ENCODE results near the gene CDC42EP4. TPM values are rescaled to one million over a fixed set of nuclear protein-coding genes. Genes with fewer than 3 reads are reported as not detected.

The CDC42EP4 gene
- total RNA-seq, 1 donor: 41.8 TPM

- peak overlapping the region; percentile 50 for H3K4me3 ChIP-seq (ENCODE audit: low read depth, low read length)
- no peak for TF ChIP-seq CTCF (IDR thresholded peaks at IDR 0.05; ENCODE audit: insufficient read depth, low read length)
- DNase-seq (ENCODE audit: low read depth): peak; percentile 90
Observed at GRCh38 chr17:73291260-73291801, 20.5 kb downstream of the CDC42EP4 start.

- no peak overlapping the region for H3K4me3 ChIP-seq (ENCODE audit: low read depth, low read length)
- TF ChIP-seq CTCF (IDR thresholded peaks at IDR 0.05; ENCODE audit: insufficient read depth, low read length): no peak
- no peak for DNase-seq (ENCODE audit: low read depth)
Observed at GRCh38 chr17:73290399-73291259, 21.2 kb downstream of the CDC42EP4 start.

- no peak for TF ChIP-seq CTCF (IDR thresholded peaks at IDR 0.05; ENCODE audit: insufficient read depth, low read length)
- DNase-seq (ENCODE audit: low read depth): no peak
Observed at GRCh38 chr17:73289549-73290254, 22.1 kb downstream of the CDC42EP4 start.

GRCh38 chr17:73288534-73289302 is 23.1 kb downstream of the CDC42EP4 start:
- no peak for TF ChIP-seq CTCF (IDR thresholded peaks at IDR 0.05; ENCODE audit: insufficient read depth, low read length)
- H3K4me3 ChIP-seq (ENCODE audit: low read depth, low read length): no peak overlapping the region
- no peak for DNase-seq (ENCODE audit: low read depth)

More at GRCh38 chr17:73289549-73290254, 22.1 kb downstream of the CDC42EP4 start:
- peak overlapping the region; percentile 37 for H3K4me3 ChIP-seq (ENCODE audit: low read depth, low read length)

GRCh38 chr17:73286863-73287296 is 24.9 kb downstream of the CDC42EP4 start:
- no peak overlapping the region for H3K4me3 ChIP-seq (ENCODE audit: low read depth, low read length)
- no peak for TF ChIP-seq CTCF (IDR thresholded peaks at IDR 0.05; ENCODE audit: insufficient read depth, low read length)
- peak; percentile 90 for DNase-seq (ENCODE audit: low read depth)

Data from fibroblast of the aortic adventitia (primary cell).